ENCODE data around the gene CRTC1.
A peak's percentile ranks its signal among the peaks of the same experiment; 100 is the strongest.

The CRTC1 gene

GRCh38 chr19:18763674-18764590 is 80.5 kb downstream of the CRTC1 start:
- peak; percentile 73 for ATAC-seq

GRCh38 chr19:18764591-18765051 is 81.1 kb downstream of the CRTC1 start:
- TF ChIP-seq OSR1 (CRISPR knock-in tag; IDR thresholded peaks at IDR 0.05), result no peak
- TF ChIP-seq TOX (CRISPR knock-in tag; IDR thresholded peaks at IDR 0.05; ENCODE audit: borderline replicate concordance), result no peak
- no peak for TF ChIP-seq CREB5 (CRISPR knock-in tag; IDR thresholded peaks at IDR 0.05; ENCODE audit: low read depth)
- no peak for TF ChIP-seq TCF4 (CRISPR knock-in tag; IDR thresholded peaks at IDR 0.05; ENCODE audit: borderline replicate concordance)
- TF ChIP-seq ZFP3 (CRISPR knock-in tag; IDR thresholded peaks at IDR 0.05), result no peak
- no peak for TF ChIP-seq CSRNP3 (CRISPR knock-in tag; IDR thresholded peaks at IDR 0.05)
- TF ChIP-seq TSHZ2 (CRISPR knock-in tag; IDR thresholded peaks at IDR 0.05), result no peak
- TF ChIP-seq ZNF70 (CRISPR knock-in tag; IDR thresholded peaks at IDR 0.05), result no peak
- TF ChIP-seq PPARA (CRISPR knock-in tag; IDR thresholded peaks at IDR 0.05; ENCODE audit: borderline replicate concordance), result no peak
- no peak for TF ChIP-seq PATZ1 (CRISPR knock-in tag; IDR thresholded peaks at IDR 0.05; ENCODE audit: borderline replicate concordance)
- no peak for TF ChIP-seq CSDC2 (CRISPR knock-in tag; IDR thresholded peaks at IDR 0.05)
- TF ChIP-seq SNAI2 (CRISPR knock-in tag; IDR thresholded peaks at IDR 0.05), result no peak
- TF ChIP-seq ZNF8 (CRISPR knock-in tag; IDR thresholded peaks at IDR 0.05), result no peak
- no peak for TF ChIP-seq ARNTL (CRISPR knock-in tag; IDR thresholded peaks at IDR 0.05; ENCODE audit: borderline replicate concordance, low read depth)
- ATAC-seq, result no peak

More at GRCh38 chr19:18763674-18764590, 80.5 kb downstream of the CRTC1 start:
- TF ChIP-seq OSR1 (CRISPR knock-in tag; IDR thresholded peaks at IDR 0.05) (no peak), TCF4 (CRISPR knock-in tag; IDR thresholded peaks at IDR 0.05; ENCODE audit: borderline replicate concordance) (0 out of 2 replicates have a peak, but pooled peaks have one; percentile 53), SNAI2 (CRISPR knock-in tag; IDR thresholded peaks at IDR 0.05) (no peak), ZNF70 (CRISPR knock-in tag; IDR thresholded peaks at IDR 0.05) (peak; percentile 98), ZFP30 (CRISPR knock-in tag; IDR thresholded peaks at IDR 0.05) (no peak), ARNTL (CRISPR knock-in tag; IDR thresholded peaks at IDR 0.05; ENCODE audit: borderline replicate concordance, low read depth) (no peak), ZNF8 (CRISPR knock-in tag; IDR thresholded peaks at IDR 0.05) (0 out of 2 replicates have a peak, but pooled peaks have one; percentile 37), ESRRG (CRISPR knock-in tag; IDR thresholded peaks at IDR 0.05) (no peak), ZC3H10 (CRISPR knock-in tag; IDR thresholded peaks at IDR 0.05) (no peak), CSRNP3 (CRISPR knock-in tag; IDR thresholded peaks at IDR 0.05) (no peak), POU6F1 (CRISPR knock-in tag; IDR thresholded peaks at IDR 0.05; ENCODE audit: borderline replicate concordance, low read depth) (no peak)

Measured in SK-N-SH treated with all-trans-retinoic acid at 6 μM for 48 hours (cell line).